ENCODE results near the gene CD7. TPM values are rescaled to one million over a fixed set of nuclear protein-coding genes. Genes with fewer than 3 reads are reported as not detected.

Gene CD7
- total and polyA plus RNA-seq, 9 of the 15 experiments (the other 6 are each of a cell fraction or from before 2014, with no cell fraction given): 0.21 to 0.35 TPM; not detected in 7

DNA sequence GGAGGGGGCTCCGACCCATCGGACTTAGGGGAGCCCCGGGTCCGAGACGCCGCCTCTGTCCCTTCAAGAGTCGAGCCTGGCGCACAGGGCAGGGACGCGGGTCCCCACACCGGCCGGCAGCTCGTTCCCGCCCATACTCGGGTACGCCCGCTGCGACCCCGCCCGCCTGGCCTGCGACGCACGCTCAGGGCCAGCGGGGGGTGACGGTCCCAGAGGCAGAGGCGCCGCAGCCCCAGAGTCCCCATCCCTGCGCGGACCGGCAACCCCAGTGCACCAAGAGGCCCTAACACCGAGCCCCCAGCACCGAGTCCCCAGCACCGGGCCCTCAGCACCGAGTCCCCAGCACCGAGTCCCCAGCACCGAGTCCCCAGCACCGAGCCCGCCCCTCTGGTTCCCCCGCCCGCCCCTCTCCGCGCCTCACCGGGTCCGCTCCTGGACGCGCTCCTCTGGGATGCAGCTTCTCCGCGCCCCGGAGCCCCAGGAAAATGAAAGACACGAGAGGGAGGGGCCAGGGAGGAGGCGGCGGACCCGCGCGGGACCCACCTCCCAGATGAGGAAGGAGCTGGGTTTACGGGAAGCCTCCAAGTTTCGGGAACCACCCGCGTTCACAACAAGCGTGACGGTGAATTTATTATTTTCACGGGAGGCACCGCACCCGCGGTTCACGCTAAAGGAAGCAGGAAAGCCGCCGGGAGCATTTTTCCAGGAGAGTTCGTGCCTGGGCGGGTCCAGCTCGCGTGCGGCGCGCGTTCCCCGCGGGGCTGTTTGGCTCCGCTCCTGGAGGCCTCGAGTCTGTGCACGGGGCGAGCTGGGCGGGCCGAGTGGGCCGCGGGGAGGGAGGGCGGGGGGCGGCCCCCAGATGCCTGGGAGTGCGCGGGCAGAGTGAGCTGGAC, 16.1 kb upstream of the CD7 start, which contains the start of gene SECTM1:
SECTM1 (minus strand) TSS at position 488 of the 893 bp plus-strand sequence. CDS start 6,526 bp downstream, outside the sequence.
- peak within 1 kb of the TSS; percentile 78 for H2AFZ ChIP-seq (ENCODE audit: low read depth, low read length)
- 91% methylated on average over 35 of the region's 90 CpGs for WGBS (ENCODE audit: insufficient coverage, low coverage, missing lambda C conversion rate)
- no peak for DNase-seq (ENCODE audit: extremely low read depth in 1 of 4, low spot score in 3 of 4)
- no peaks in the 10 kb centered on the region for H3K9me3 ChIP-seq (replicated peaks; ENCODE audit: control insufficient read depth, insufficient read depth, low read depth, low read length)
- peak within 1 kb of the TSS; percentile 94 for H3K4me2 ChIP-seq (ENCODE audit: insufficient read depth, low read length)
- POLR2A ChIA-PET: interaction anchor here (0.6 to 1.6 kb wide), 3 partner anchors 11 to 49 kb away, joined by 4 to 8 read pairs (median 5); no protein-coding TSS in a partner anchor
- no peak for FAIRE-seq
- no peaks in the 10 kb centered on the region for H3K36me3 ChIP-seq (ENCODE audit: control insufficient read depth, insufficient read depth, low read length)
- peaks cover 38 to 97% of the 10 kb centered on the region in 2 experiments for H3K4me1 ChIP-seq (replicated peaks in 1 of 2; ENCODE audit: control insufficient read depth in 2 of 2, insufficient read depth in 2 of 2, low read length in 2 of 2)
- CTCF ChIA-PET (ENCODE audit: low intra/inter-chr PET ratio): no interaction called here
- no peaks in the 10 kb centered on the region for H3K9me1 ChIP-seq (ENCODE audit: control insufficient read depth, insufficient read depth, low read length)
- H3K9ac ChIP-seq (ENCODE audit: insufficient read depth in 1 of 2, low read depth in 2 of 2, low read length in 2 of 2): peak within 1 kb of the TSS; percentile 83 to 92
- H4K20me1 ChIP-seq (replicated peaks; ENCODE audit: control insufficient read depth, insufficient read depth, low read length): no peaks in the 10 kb centered on the region
- no peaks in the 10 kb centered on the region for H3K27me3 ChIP-seq (ENCODE audit: control insufficient read depth in 2 of 2, insufficient read depth in 2 of 2, low read length in 2 of 2)
- peak within 1 kb of the TSS; percentile 86 for H3K27ac ChIP-seq (ENCODE audit: extremely low read depth, low read depth, low read length)
- peaks cover 11% of the 10 kb centered on the region; the same call in 2 of the 3 replicates for H3K79me2 ChIP-seq (ENCODE audit: control insufficient read depth, insufficient read depth, low read length)
- BruUV-seq (replicated peaks): no TSS peak
- intact Hi-C loops (cut with micrococcal nuclease) (no loop called here), in situ Hi-C loops (cut with MboI) (no loop called here)
- no peak for ATAC-seq
- H3K4me3 ChIP-seq: peak within 1 kb of the TSS; percentile 31
- TF ChIP-seq TCF3 (CRISPR knock-in tag; IDR thresholded peaks at IDR 0.05) (no peak), ZNF707 (CRISPR knock-in tag; conservative IDR thresholded peaks at IDR 0.05) (0 out of 2 replicates have a peak, but pooled peaks have one; percentile 17), POLR2H (tag; IDR thresholded peaks at IDR 0.05; ENCODE audit: low read depth) (no peak), U2AF2 (optimal IDR thresholded peaks at IDR 0.05; ENCODE audit: low read depth, low read length) (no peak), TFAM (CRISPR knock-in tag; conservative IDR thresholded peaks at IDR 0.05) (no peak), SMARCB1 (IDR thresholded peaks at IDR 0.05; ENCODE audit: insufficient read length, low read depth) (no peak), CCNT2 (IDR thresholded peaks at IDR 0.05; ENCODE audit: borderline replicate concordance, extremely low read depth, insufficient read length, low read depth, low read length) (no peak)
- TF ChIP-seq, protein P1, sequence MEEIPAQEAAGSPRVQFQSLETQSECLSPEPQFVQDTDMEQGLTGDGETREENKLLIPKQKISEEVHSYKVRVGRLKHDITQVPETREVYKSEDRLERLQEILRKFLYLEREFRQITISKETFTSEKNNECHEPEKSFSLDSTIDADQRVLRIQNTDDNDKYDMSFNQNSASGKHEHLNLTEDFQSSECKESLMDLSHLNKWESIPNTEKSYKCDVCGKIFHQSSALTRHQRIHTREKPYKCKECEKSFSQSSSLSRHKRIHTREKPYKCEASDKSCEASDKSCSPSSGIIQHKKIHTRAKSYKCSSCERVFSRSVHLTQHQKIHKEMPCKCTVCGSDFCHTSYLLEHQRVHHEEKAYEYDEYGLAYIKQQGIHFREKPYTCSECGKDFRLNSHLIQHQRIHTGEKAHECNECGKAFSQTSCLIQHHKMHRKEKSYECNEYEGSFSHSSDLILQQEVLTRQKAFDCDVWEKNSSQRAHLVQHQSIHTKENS (CRISPR knock-in tag; IDR thresholded peaks at IDR 0.05): no peak
- TF ChIP-seq, protein P2, sequence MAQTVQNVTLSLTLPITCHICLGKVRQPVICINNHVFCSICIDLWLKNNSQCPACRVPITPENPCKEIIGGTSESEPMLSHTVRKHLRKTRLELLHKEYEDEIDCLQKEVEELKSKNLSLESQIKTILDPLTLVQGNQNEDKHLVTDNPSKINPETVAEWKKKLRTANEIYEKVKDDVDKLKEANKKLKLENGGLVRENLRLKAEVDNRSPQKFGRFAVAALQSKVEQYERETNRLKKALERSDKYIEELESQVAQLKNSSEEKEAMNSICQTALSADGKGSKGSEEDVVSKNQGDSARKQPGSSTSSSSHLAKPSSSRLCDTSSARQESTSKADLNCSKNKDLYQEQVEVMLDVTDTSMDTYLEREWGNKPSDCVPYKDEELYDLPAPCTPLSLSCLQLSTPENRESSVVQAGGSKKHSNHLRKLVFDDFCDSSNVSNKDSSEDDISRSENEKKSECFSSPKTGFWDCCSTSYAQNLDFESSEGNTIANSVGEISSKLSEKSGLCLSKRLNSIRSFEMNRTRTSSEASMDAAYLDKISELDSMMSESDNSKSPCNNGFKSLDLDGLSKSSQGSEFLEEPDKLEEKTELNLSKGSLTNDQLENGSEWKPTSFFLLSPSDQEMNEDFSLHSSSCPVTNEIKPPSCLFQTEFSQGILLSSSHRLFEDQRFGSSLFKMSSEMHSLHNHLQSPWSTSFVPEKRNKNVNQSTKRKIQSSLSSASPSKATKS (CRISPR knock-in tag; IDR thresholded peaks at IDR 0.05): no peak
- TF ChIP-seq, protein P3, sequence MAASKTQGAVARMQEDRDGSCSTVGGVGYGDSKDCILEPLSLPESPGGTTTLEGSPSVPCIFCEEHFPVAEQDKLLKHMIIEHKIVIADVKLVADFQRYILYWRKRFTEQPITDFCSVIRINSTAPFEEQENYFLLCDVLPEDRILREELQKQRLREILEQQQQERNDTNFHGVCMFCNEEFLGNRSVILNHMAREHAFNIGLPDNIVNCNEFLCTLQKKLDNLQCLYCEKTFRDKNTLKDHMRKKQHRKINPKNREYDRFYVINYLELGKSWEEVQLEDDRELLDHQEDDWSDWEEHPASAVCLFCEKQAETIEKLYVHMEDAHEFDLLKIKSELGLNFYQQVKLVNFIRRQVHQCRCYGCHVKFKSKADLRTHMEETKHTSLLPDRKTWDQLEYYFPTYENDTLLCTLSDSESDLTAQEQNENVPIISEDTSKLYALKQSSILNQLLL (CRISPR knock-in tag; IDR thresholded peaks at IDR 0.05; ENCODE audit: borderline replicate concordance): peak; percentile 81; the same call in 1 of the 2 replicates
- TF ChIP-seq, protein P4, sequence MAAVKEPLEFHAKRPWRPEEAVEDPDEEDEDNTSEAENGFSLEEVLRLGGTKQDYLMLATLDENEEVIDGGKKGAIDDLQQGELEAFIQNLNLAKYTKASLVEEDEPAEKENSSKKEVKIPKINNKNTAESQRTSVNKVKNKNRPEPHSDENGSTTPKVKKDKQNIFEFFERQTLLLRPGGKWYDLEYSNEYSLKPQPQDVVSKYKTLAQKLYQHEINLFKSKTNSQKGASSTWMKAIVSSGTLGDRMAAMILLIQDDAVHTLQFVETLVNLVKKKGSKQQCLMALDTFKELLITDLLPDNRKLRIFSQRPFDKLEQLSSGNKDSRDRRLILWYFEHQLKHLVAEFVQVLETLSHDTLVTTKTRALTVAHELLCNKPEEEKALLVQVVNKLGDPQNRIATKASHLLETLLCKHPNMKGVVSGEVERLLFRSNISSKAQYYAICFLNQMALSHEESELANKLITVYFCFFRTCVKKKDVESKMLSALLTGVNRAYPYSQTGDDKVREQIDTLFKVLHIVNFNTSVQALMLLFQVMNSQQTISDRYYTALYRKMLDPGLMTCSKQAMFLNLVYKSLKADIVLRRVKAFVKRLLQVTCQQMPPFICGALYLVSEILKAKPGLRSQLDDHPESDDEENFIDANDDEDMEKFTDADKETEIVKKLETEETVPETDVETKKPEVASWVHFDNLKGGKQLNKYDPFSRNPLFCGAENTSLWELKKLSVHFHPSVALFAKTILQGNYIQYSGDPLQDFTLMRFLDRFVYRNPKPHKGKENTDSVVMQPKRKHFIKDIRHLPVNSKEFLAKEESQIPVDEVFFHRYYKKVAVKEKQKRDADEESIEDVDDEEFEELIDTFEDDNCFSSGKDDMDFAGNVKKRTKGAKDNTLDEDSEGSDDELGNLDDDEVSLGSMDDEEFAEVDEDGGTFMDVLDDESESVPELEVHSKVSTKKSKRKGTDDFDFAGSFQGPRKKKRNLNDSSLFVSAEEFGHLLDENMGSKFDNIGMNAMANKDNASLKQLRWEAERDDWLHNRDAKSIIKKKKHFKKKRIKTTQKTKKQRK (IDR thresholded peaks at IDR 0.05; ENCODE audit: borderline replicate concordance, low read depth, low read length): no peak

Data from K562 (cell line).